BLaER1 treated with 17β-estradiol and CSF1 and Interleukin-3, amounts not matched to agents 10 nM and 100 nM (cell line): ENCODE data around the gene MTIF3.
A peak's percentile ranks its signal among the peaks of the same experiment; 100 is the strongest.

ENCODE experiments used
- H3K27ac ChIP-seq, 11 experiments: shearing (Covaris generic); formaldehyde crosslinking; 2 replicates each; pipeline ENCODE4 v1.8.1; 2022
- H3K27me3 ChIP-seq, 11 experiments: shearing (Covaris generic); formaldehyde crosslinking; 2 replicates each; pipeline ENCODE4 v1.8.1; 2022
- H3K36me3 ChIP-seq, 11 experiments: shearing (Covaris generic); formaldehyde crosslinking; 2 replicates each; pipeline ENCODE4 v1.8.1; 2022
- H3K4me1 ChIP-seq, 10 experiments: shearing (Covaris generic); formaldehyde crosslinking; 2 replicates each; pipeline ENCODE4 v1.8.1; 2022
- H3K4me2 ChIP-seq, 11 experiments: shearing (Covaris generic); formaldehyde crosslinking; 2 replicates each; pipeline ENCODE4 v1.8.1; 2022
- H3K4me3 ChIP-seq, 10 experiments: shearing (Covaris generic); formaldehyde crosslinking; 2 replicates each; pipeline ENCODE4 v1.8.1; 2022
- H3K9ac ChIP-seq, 11 experiments: shearing (Covaris generic); formaldehyde crosslinking; 2 replicates each; pipeline ENCODE4 v1.8.1; 2022
- H3K9me3 ChIP-seq, 11 experiments: shearing (Covaris generic); formaldehyde crosslinking; replicated peaks in 1 of 11; 2 replicates each; pipeline ENCODE4 v1.8.1; 2022
- H4K20me1 ChIP-seq, 11 experiments: shearing (Covaris generic); formaldehyde crosslinking; 2 replicates each; pipeline ENCODE4 v1.8.1; 2022
- Cebpa-rat ChIP-seq, 11 experiments: shearing (Covaris generic); IDR thresholded peaks; 2 replicates each; pipeline ENCODE4 v1.8.1; 2022

MTIF3 gene

GRCh38 chr13:27427641-27428040 is 22.7 kb downstream of the MTIF3 start:
- H3K9ac ChIP-seq, result peak overlapping the region in 6 of 11 experiments; percentile 7 to 84 (median 78); a peak in 6 of 22 replicates
- peaks cover 6 to 50% (median 38%) of the 10 kb centered on the region in 11 experiments; a peak in 21 of 22 replicates for H4K20me1 ChIP-seq
- peak overlapping the region; percentile 82 to 100 (median 93) for H3K4me2 ChIP-seq
- peaks cover 45 to 60% (median 57%) of the 10 kb centered on the region in 11 experiments for H3K36me3 ChIP-seq
- peaks cover 0 to 6% (median 0%) of the 10 kb centered on the region in 11 experiments; a peak in 6 of 22 replicates for H3K9me3 ChIP-seq
- TF ChIP-seq Cebpa-rat (IDR thresholded peaks at IDR 0.05), result no peak
- H3K27ac ChIP-seq, result peak overlapping the region in 10 of 11 experiments; percentile 86 to 94 (median 91); a peak in 13 of 22 replicates
- peaks cover 41 to 54% (median 49%) of the 10 kb centered on the region in 10 experiments for H3K4me1 ChIP-seq
- peak overlapping the region in 8 of 10 experiments; percentile 60 to 78 (median 66); a peak in 8 of 20 replicates for H3K4me3 ChIP-seq
- H3K27me3 ChIP-seq, result no peaks in the 10 kb centered on the region

GRCh38 chr13:27425918-27426630 is 24.3 kb downstream of the MTIF3 start:
- Histone ChIP-seq H3K4me1 (peaks cover 41 to 54% (median 49%) of the 10 kb centered on the region in 10 experiments), H3K27me3 (no peaks in the 10 kb centered on the region), H3K27ac (peak overlapping the region; percentile 86 to 94 (median 91))

GRCh38 chr13:27425158-27425917 is 25.0 kb downstream of the MTIF3 start:
- Histone ChIP-seq H3K4me2 (peak overlapping the region; percentile 82 to 100 (median 93)), H4K20me1 (peaks cover 0 to 35% (median 28%) of the 10 kb centered on the region in 11 experiments; a peak in 15 of 22 replicates), H3K9ac (peak overlapping the region; percentile 74 to 87 (median 82)), H3K27me3 (no peaks in the 10 kb centered on the region), H3K27ac (peak overlapping the region; percentile 86 to 94 (median 91)), H3K4me3 (peak overlapping the region; percentile 60 to 78 (median 66)), H3K4me1 (peaks cover 41 to 54% (median 49%) of the 10 kb centered on the region in 10 experiments), H3K36me3 (peaks cover 23 to 37% (median 34%) of the 10 kb centered on the region in 11 experiments), H3K9me3 (peaks cover 0 to 6% (median 0%) of the 10 kb centered on the region in 11 experiments; a peak in 5 of 22 replicates)
- no peak for TF ChIP-seq Cebpa-rat (IDR thresholded peaks at IDR 0.05)

More at GRCh38 chr13:27425918-27426630, 24.3 kb downstream of the MTIF3 start:
- Histone ChIP-seq H3K9ac (peak overlapping the region; percentile 74 to 87 (median 82)), H3K9me3 (peaks cover 0 to 6% (median 0%) of the 10 kb centered on the region in 11 experiments; a peak in 5 of 22 replicates), H3K36me3 (peaks cover 30 to 44% (median 42%) of the 10 kb centered on the region in 11 experiments), H3K4me3 (peak overlapping the region; percentile 60 to 78 (median 66)), H3K4me2 (peak overlapping the region; percentile 82 to 100 (median 93)), H4K20me1 (peaks cover 0 to 37% (median 28%) of the 10 kb centered on the region in 11 experiments; a peak in 15 of 22 replicates)
- TF ChIP-seq Cebpa-rat (IDR thresholded peaks at IDR 0.05), result no peak

- Histone ChIP-seq H3K27me3 (no peaks in the 10 kb centered on the region), H3K4me3 (peak within 1 kb of the TSS; percentile 60 to 78 (median 66)), H3K9ac (peak within 1 kb of the TSS; percentile 74 to 87 (median 82)), H3K4me2 (peak within 1 kb of the TSS; percentile 82 to 100 (median 93)), H3K4me1 (peaks cover 41 to 54% (median 49%) of the 10 kb centered on the region in 10 experiments), H3K27ac (peak within 1 kb of the TSS; percentile 86 to 94 (median 91)), H4K20me1 (peaks cover 0 to 35% (median 28%) of the 10 kb centered on the region in 11 experiments; a peak in 15 of 22 replicates), H3K36me3 (peaks cover 14 to 28% (median 26%) of the 10 kb centered on the region in 11 experiments), H3K9me3 (peaks cover 0 to 6% (median 0%) of the 10 kb centered on the region in 11 experiments; a peak in 5 of 22 replicates)
- TF ChIP-seq Cebpa-rat (IDR thresholded peaks at IDR 0.05), result no peak
Measured at GRCh38 chr13:27424246-27425157, 25.9 kb downstream of the MTIF3 start, which contains the start of gene GTF3A. Gene GTF3A (plus strand): TSS chr13:27424619.

- H3K36me3 ChIP-seq, result peaks cover 3 to 16% (median 14%) of the 10 kb centered on the region in 11 experiments; a peak in 21 of 22 replicates
- peaks cover 40 to 50% (median 42%) of the 10 kb centered on the region in 10 experiments for H3K4me1 ChIP-seq
- no peaks in the 10 kb centered on the region for H3K27me3 ChIP-seq
- H3K9me3 ChIP-seq, result peaks cover 0 to 6% (median 0%) of the 10 kb centered on the region in 11 experiments; a peak in 5 of 22 replicates
- H3K9ac ChIP-seq, result no peak overlapping the region
- peak overlapping the region in 3 of 11 experiments; percentile 90 to 95 (median 93); a peak in 3 of 22 replicates for H3K4me2 ChIP-seq
- no peak for TF ChIP-seq Cebpa-rat (IDR thresholded peaks at IDR 0.05)
- H4K20me1 ChIP-seq, result peaks cover 0 to 24% (median 21%) of the 10 kb centered on the region in 11 experiments; a peak in 14 of 22 replicates
- H3K27ac ChIP-seq, result no peak overlapping the region
- H3K4me3 ChIP-seq, result no peak overlapping the region
Measured at GRCh38 chr13:27423333-27423732, 27.0 kb downstream of the MTIF3 start.

- Histone ChIP-seq H3K36me3 (no peaks in the 10 kb centered on the region), H3K4me3 (no peak overlapping the region), H3K4me2 (no peak overlapping the region), H3K4me1 (peaks cover 19 to 32% (median 22%) of the 10 kb centered on the region in 10 experiments), H3K27me3 (no peaks in the 10 kb centered on the region), H3K27ac (no peak overlapping the region), H4K20me1 (peaks cover 0 to 3% (median 1%) of the 10 kb centered on the region in 11 experiments; a peak in 10 of 22 replicates), H3K9ac (no peak overlapping the region), H3K9me3 (peaks cover 0 to 6% (median 0%) of the 10 kb centered on the region in 11 experiments; a peak in 5 of 22 replicates)
- TF ChIP-seq Cebpa-rat (IDR thresholded peaks at IDR 0.05), result no peak
Measured at GRCh38 chr13:27421101-27421871, 29.1 kb downstream of the MTIF3 start.

- no peak overlapping the region for H3K4me3 ChIP-seq
- H3K9ac ChIP-seq, result no peak overlapping the region
- no peaks in the 10 kb centered on the region for H4K20me1 ChIP-seq
- no peak overlapping the region for H3K27ac ChIP-seq
- no peaks in the 10 kb centered on the region for H3K27me3 ChIP-seq
- no peaks in the 10 kb centered on the region for H3K36me3 ChIP-seq
- H3K4me2 ChIP-seq, result peak overlapping the region in 2 of 11 experiments; percentile 24 to 39; a peak in 2 of 22 replicates
- no peak for TF ChIP-seq Cebpa-rat (IDR thresholded peaks at IDR 0.05)
- H3K9me3 ChIP-seq, result no peaks in the 10 kb centered on the region
- H3K4me1 ChIP-seq, result peaks cover 14 to 39% (median 25%) of the 10 kb centered on the region in 10 experiments
Measured at GRCh38 chr13:27419328-27419727, 31.0 kb downstream of the MTIF3 start.
